AG04449 (cell line): ENCODE results near the gene OBSL1.
A peak's percentile ranks its signal among the peaks of the same experiment; 100 is the strongest.

Experiments used
- CTCF ChIA-PET: fragments of 350-600 bp; formaldehyde crosslinking; extraction: SDS; loops from one replicate; lab custom pipeline; 2021; ENCODE audit warnings: antibody characterized with exemption; lab: Yijun Ruan, JAX
- POLR2A ChIA-PET: fragments of 400-600, 350-600 bp; formaldehyde crosslinking; extraction: SDS; loops from one replicate; lab custom pipeline; 2020; ENCODE audit warnings: antibody characterized with exemption, inconsistent platforms; lab: Yijun Ruan, JAX
- DNase-seq: peaks from one replicate; pipeline ENCODE4 v3.0.0-alpha.2; 2010; ENCODE audit warnings: low read depth, low spot score
- H3K4me3 ChIP-seq: 2 replicates; pipeline ENCODE4 v1.5.1; 2011; ENCODE audit warnings: low read depth, mild to moderate bottlenecking, control low read depth, low read length
- CTCF ChIP-seq: IDR thresholded peaks from one replicate; pipeline ENCODE4 v1.5.1; 2011; ENCODE audit warnings: mild to moderate bottlenecking, moderate library complexity, low read length, control low read depth, inconsistent platforms; ENCODE audit not compliant: insufficient read depth; ENCODE audit errors: missing control alignments

The OBSL1 gene

GRCh38 chr2:219570194-219570923, 980 bp downstream of the OBSL1 start:
- POLR2A ChIA-PET, result interaction anchor here (1.0 to 2.2 kb wide), 8 partner anchors 8 to 118 kb away, joined by 3 to 13 read pairs (median 6); partner anchors contain the start of gene STK11IP

GRCh38 chr2:219569635-219570034, 1.7 kb downstream of the OBSL1 start:
- ChIA-PET CTCF (interaction anchor here (4.0 kb wide), 1 partner anchor 9 kb away, joined by 46 read pairs; no protein-coding TSS in a partner anchor), POLR2A (no interaction called here)
- TF ChIP-seq CTCF, result no peak
- H3K4me3 ChIP-seq, result peak overlapping the region; percentile 72
- DNase-seq, result no peak

More at GRCh38 chr2:219570194-219570923, 980 bp downstream of the OBSL1 start:
- DNase-seq, result no peak
- peak overlapping the region; percentile 72 for H3K4me3 ChIP-seq
- no peak for TF ChIP-seq CTCF
- CTCF ChIA-PET, result interaction anchor here (1.0 to 4.0 kb wide), 5 partner anchors 9 to 168 kb away, joined by 3 to 46 read pairs (median 8); no protein-coding TSS in a partner anchor

- DNase-seq, result no peak
- no peak for TF ChIP-seq CTCF
- H3K4me3 ChIP-seq, result no peak overlapping the region
- ChIA-PET CTCF (interaction anchor here (4.0 kb wide), 1 partner anchor 8 kb away, joined by 46 read pairs; no protein-coding TSS in a partner anchor), POLR2A (interaction anchor here (0.6 kb wide), 1 partner anchor 13 kb away, joined by 3 read pairs; no protein-coding TSS in a partner anchor)
Measured at GRCh38 chr2:219569041-219569440, 2.3 kb downstream of the OBSL1 start.

- no peak for DNase-seq
- POLR2A ChIA-PET, result no interaction called here
- no peak for TF ChIP-seq CTCF
- no peak overlapping the region for H3K4me3 ChIP-seq
- CTCF ChIA-PET, result interaction anchor here (1.0 to 2.8 kb wide), 2 partner anchors 26 to 122 kb away, joined by 3 to 10 read pairs; no protein-coding TSS in a partner anchor
Measured at GRCh38 chr2:219567791-219568361, 3.5 kb downstream of the OBSL1 start.

- ChIA-PET CTCF (interaction anchor here (1.0 to 2.8 kb wide), 2 partner anchors 25 to 123 kb away, joined by 3 to 10 read pairs; no protein-coding TSS in a partner anchor), POLR2A (no interaction called here)
- H3K4me3 ChIP-seq, result no peak overlapping the region
- no peak for TF ChIP-seq CTCF
- no peak for DNase-seq
Measured at GRCh38 chr2:219567131-219567530, 4.2 kb downstream of the OBSL1 start.

- POLR2A ChIA-PET, result interaction anchor here (1.0 kb wide), 1 partner anchor 29 kb away, joined by 3 read pairs; no protein-coding TSS in a partner anchor
Measured at GRCh38 chr2:219566640-219567039, 4.7 kb downstream of the OBSL1 start.

More at GRCh38 chr2:219566640-219567039, 4.7 kb downstream of the OBSL1 start:
- no peak for TF ChIP-seq CTCF
- CTCF ChIA-PET, result interaction anchor here (1.0 to 2.8 kb wide), 2 partner anchors 25 to 123 kb away, joined by 3 to 10 read pairs; no protein-coding TSS in a partner anchor
- no peak overlapping the region for H3K4me3 ChIP-seq
- no peak for DNase-seq
